Measurements from ENCODE around the gene EIF3I. TPM values are rescaled to one million over a fixed set of nuclear protein-coding genes. Genes with fewer than 3 reads are reported as not detected.

Gene EIF3I
- total and polyA plus RNA-seq, 10 of the 15 experiments (the other 5 are each of a cell fraction or from before 2014, with no cell fraction given): 208 to 606 (median 352) TPM

DNA sequence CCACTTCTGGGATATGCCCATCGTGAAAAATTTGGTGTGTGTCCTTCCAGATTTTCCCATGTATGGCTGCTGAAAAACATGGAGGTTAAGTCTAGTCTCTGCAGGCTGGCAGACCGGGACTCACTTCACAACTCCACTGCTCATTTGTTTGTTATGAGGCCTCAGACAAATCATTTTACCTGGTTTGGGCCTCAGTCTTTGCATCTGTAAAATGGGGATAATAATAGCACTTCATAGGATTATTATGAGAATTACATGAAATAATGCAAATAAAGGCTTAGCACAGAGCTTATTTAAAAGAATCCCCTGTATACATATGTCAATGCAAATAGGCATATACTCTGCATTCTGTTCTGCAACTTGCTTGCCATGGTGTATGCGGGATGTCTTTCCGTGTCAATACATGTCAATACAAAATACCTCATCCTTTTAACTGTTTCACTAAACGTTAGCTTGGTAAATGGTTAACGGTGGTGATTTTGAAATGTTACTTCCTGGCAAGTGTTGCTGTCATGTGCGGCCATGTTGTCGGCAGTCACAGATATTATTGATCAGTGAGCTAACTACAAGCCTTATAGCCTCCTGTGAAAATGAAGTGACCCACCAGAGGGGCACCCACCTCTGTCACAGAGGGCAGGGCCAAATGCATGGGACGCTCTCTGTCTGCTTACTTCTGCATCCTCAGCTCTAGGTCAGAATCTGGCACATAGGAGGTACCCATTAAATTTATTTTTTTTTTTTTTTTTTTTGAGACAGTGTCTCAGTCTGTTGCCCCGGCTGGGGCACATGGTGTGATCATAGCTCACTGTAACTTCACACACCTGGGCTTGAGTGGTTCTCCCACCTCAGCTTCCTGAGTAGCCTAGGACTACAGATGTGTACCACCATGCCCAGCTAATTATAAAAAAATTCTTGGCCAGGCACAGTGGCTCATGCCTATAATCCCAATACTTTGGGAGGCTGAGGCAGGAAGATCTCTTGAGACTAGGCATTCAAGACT is 33.2 kb downstream of the EIF3I start:
- no peak for FAIRE-seq
- ChIA-PET SMC1A (ENCODE audit: uncharacterized antibody, unreplicated experiment) (interaction anchor here (0.7 to 14.4 kb wide), 11 partner anchors 9 to 63 kb away, joined by 3 to 124 read pairs (median 4); partner anchors contain the start of gene HDAC1), RAD21 (ENCODE audit: unreplicated experiment) (interaction anchor here (0.6 to 4.5 kb wide), 8 partner anchors 14 to 139 kb away, joined by 3 to 34 read pairs (median 8); partner anchors contain the start of genes BSDC1, HDAC1 and MARCKSL1), CTCF (interaction anchor here (0.6 to 6.2 kb wide), 13 partner anchors 7 to 182 kb away, joined by 3 to 39 read pairs (median 4); partner anchors contain the start of genes FAM167B, HDAC1 and TMEM39B), POLR2A (interaction anchor here (0.6 to 1.5 kb wide), 11 partner anchors 10 to 307 kb away, joined by 3 to 7 read pairs (median 3); partner anchors contain the start of genes HDAC1 and MARCKSL1)
- BruUV-seq (replicated peaks): no TSS peak
- Histone ChIP-seq H3K9ac (ENCODE audit: control insufficient read depth, insufficient read depth, low read length) (peak overlapping the region; percentile 51), H4K20me1 (ENCODE audit: control insufficient read depth, insufficient read depth) (no peaks in the 10 kb centered on the region), H2AFZ (ENCODE audit: control insufficient read depth, low read depth, low read length) (peak overlapping the region; percentile 76), H3K4me3 (peak overlapping the region; percentile 33; the same call in 1 of the 2 replicates), H3K79me2 (ENCODE audit: control insufficient read depth, insufficient read depth, low read length) (peaks cover 77% of the 10 kb centered on the region), H3K9me3 (replicated peaks; ENCODE audit: control insufficient read depth, insufficient read depth, low read length) (no peaks in the 10 kb centered on the region; the same call in 2 of the 3 replicates), H3K36me3 (ENCODE audit: control insufficient read depth in 2 of 2, insufficient read depth in 2 of 2, low read length in 1 of 2) (peaks cover 0 to 2% of the 10 kb centered on the region in 2 experiments; a peak in 1 of 4 replicates), H3K27me3 (replicated peaks in 1 of 2; ENCODE audit: control insufficient read depth in 2 of 2, insufficient read depth in 2 of 2, low read length in 1 of 2) (no peaks in the 10 kb centered on the region), H3K4me1 (ENCODE audit: control insufficient read depth, insufficient read depth, low read length) (peaks cover 66% of the 10 kb centered on the region), H3K27ac (ENCODE audit: control insufficient read depth, insufficient read depth) (peak overlapping the region; percentile 89), H3K4me2 (ENCODE audit: control insufficient read depth, insufficient read depth) (peak overlapping the region; percentile 99)
- DNase-seq (ENCODE audit: low read depth, low spot score): no peak
- WGBS (ENCODE audit: insufficient coverage, insufficient replicate concordance, low lambda C conversion rate, missing lambda C conversion rate): 61% methylated on average over 10 of the region's 10 CpGs
- ATAC-seq: peak; percentile 1; the same call in 2 of the 3 replicates
- in situ Hi-C loops (cut with MboI) (no loop called here), intact Hi-C loops (cut with micrococcal nuclease; ENCODE audit: unreplicated experiment) (loop anchor here (2.0 kb wide), 1 partner anchor 37 kb away; the partner anchor contains the start of gene HDAC1)
- TF ChIP-seq IRF4 (IDR thresholded peaks at IDR 0.05; ENCODE audit: low read depth, low read length): no peak
- TF ChIP-seq, protein P1, sequence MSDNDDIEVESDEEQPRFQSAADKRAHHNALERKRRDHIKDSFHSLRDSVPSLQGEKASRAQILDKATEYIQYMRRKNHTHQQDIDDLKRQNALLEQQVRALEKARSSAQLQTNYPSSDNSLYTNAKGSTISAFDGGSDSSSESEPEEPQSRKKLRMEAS (IDR thresholded peaks at IDR 0.05; ENCODE audit: low read depth, low read length): no peak
- no peak for TF ChIP-seq RCOR1 (conservative IDR thresholded peaks at IDR 0.05; ENCODE audit: low read depth, low read length)
- TF ChIP-seq BMI1 (IDR thresholded peaks at IDR 0.05; ENCODE audit: borderline replicate concordance): no peak
- TF ChIP-seq POLR2A (IDR thresholded peaks at IDR 0.05; ENCODE audit: low read depth, low read length): no peak
- TF ChIP-seq GABPA (IDR thresholded peaks at IDR 0.05; ENCODE audit: low read depth): no peak
- TF ChIP-seq SPI1 (IDR thresholded peaks at IDR 0.05; ENCODE audit: borderline replicate concordance, insufficient read depth, low read depth, low read length): no peak
- no peak for TF ChIP-seq CHD2 (IDR thresholded peaks at IDR 0.05; ENCODE audit: borderline replicate concordance, low read depth, low read length)
- no peak for TF ChIP-seq MTA3 (IDR thresholded peaks at IDR 0.05; ENCODE audit: borderline replicate concordance, low read length)
- TF ChIP-seq NBN (IDR thresholded peaks at IDR 0.05): no peak
- TF ChIP-seq, protein P2, sequence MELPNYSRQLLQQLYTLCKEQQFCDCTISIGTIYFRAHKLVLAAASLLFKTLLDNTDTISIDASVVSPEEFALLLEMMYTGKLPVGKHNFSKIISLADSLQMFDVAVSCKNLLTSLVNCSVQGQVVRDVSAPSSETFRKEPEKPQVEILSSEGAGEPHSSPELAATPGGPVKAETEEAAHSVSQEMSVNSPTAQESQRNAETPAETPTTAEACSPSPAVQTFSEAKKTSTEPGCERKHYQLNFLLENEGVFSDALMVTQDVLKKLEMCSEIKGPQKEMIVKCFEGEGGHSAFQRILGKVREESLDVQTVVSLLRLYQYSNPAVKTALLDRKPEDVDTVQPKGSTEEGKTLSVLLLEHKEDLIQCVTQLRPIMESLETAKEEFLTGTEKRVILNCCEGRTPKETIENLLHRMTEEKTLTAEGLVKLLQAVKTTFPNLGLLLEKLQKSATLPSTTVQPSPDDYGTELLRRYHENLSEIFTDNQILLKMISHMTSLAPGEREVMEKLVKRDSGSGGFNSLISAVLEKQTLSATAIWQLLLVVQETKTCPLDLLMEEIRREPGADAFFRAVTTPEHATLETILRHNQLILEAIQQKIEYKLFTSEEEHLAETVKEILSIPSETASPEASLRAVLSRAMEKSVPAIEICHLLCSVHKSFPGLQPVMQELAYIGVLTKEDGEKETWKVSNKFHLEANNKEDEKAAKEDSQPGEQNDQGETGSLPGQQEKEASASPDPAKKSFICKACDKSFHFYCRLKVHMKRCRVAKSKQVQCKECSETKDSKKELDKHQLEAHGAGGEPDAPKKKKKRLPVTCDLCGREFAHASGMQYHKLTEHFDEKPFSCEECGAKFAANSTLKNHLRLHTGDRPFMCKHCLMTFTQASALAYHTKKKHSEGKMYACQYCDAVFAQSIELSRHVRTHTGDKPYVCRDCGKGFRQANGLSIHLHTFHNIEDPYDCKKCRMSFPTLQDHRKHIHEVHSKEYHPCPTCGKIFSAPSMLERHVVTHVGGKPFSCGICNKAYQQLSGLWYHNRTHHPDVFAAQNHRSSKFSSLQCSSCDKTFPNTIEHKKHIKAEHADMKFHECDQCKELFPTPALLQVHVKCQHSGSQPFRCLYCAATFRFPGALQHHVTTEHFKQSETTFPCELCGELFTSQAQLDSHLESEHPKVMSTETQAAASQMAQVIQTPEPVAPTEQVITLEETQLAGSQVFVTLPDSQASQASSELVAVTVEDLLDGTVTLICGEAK (IDR thresholded peaks at IDR 0.05; ENCODE audit: borderline replicate concordance): peak; percentile 22; the same call in 1 of the 2 replicates
- no peak for TF ChIP-seq ZNF622 (IDR thresholded peaks at IDR 0.05)
- TF ChIP-seq, protein P3, sequence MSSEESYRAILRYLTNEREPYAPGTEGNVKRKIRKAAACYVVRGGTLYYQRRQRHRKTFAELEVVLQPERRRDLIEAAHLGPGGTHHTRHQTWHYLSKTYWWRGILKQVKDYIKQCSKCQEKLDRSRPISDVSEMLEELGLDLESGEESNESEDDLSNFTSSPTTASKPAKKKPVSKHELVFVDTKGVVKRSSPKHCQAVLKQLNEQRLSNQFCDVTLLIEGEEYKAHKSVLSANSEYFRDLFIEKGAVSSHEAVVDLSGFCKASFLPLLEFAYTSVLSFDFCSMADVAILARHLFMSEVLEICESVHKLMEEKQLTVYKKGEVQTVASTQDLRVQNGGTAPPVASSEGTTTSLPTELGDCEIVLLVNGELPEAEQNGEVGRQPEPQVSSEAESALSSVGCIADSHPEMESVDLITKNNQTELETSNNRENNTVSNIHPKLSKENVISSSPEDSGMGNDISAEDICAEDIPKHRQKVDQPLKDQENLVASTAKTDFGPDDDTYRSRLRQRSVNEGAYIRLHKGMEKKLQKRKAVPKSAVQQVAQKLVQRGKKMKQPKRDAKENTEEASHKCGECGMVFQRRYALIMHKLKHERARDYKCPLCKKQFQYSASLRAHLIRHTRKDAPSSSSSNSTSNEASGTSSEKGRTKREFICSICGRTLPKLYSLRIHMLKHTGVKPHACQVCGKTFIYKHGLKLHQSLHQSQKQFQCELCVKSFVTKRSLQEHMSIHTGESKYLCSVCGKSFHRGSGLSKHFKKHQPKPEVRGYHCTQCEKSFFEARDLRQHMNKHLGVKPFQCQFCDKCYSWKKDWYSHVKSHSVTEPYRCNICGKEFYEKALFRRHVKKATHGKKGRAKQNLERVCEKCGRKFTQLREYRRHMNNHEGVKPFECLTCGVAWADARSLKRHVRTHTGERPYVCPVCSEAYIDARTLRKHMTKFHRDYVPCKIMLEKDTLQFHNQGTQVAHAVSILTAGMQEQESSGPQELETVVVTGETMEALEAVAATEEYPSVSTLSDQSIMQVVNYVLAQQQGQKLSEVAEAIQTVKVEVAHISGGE (CRISPR knock-in tag; IDR thresholded peaks at IDR 0.05): no peak
- no peak for TF ChIP-seq NRF1 (conservative IDR thresholded peaks at IDR 0.05; ENCODE audit: low read depth, low read length)
- TF ChIP-seq SMC3 (IDR thresholded peaks at IDR 0.05; ENCODE audit: borderline replicate concordance, low read length): no peak

All from GM12878 (cell line).